Right lobe of liver (tissue), 4 donors: ENCODE results near the gene BACH1.

Experiments
- POLR2A ChIP-seq: fragments of 450-650 bp; IDR thresholded peaks from one replicate; pipeline ENCODE4 v1.6.1; 2017; ENCODE audit warnings: antibody characterized with exemption, mild to moderate bottlenecking
- TF ChIP-seq, protein P1 (sequence below), 4 donors: fragments of 200-600 bp in 3 of 4; fragments of 450-650 bp in 1 of 4; IDR thresholded peaks; one replicate each; pipeline versions ENCODE4 v1.5.1 to v1.8.0; 2016 to 2022; ENCODE audit warnings: antibody characterized with exemption in 4 of 4, mild to moderate bottlenecking in 2 of 4
- donor health status: DM: no; HTN: no; CAD: no.
- donor health status: DM: no; HTN: no; CAD: no.
- donor health status: DM: no; HTN: yes; CAD: no.

DNA sequence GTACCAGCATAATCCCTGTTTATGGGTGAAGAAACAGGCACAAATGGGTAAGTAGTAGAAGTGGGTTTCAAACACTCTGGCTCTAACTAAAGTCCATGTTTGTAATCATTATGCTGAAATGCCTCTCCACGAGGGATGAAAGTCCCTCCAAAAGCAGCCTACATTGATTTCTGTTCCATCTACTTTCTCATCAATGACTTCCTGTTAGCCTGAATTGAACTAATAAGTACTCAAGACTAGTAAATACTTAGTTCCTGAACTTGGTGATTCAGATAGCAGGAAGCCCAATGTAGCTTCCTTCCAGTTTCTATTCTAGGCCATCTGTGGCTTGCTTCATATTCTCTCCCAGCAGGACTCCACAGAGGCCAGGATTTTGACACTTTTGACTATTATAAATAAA lies 11.3 kb upstream of the BACH1 start:
- TF ChIP-seq POLR2A, result no peak
- TF ChIP-seq, protein P1, sequence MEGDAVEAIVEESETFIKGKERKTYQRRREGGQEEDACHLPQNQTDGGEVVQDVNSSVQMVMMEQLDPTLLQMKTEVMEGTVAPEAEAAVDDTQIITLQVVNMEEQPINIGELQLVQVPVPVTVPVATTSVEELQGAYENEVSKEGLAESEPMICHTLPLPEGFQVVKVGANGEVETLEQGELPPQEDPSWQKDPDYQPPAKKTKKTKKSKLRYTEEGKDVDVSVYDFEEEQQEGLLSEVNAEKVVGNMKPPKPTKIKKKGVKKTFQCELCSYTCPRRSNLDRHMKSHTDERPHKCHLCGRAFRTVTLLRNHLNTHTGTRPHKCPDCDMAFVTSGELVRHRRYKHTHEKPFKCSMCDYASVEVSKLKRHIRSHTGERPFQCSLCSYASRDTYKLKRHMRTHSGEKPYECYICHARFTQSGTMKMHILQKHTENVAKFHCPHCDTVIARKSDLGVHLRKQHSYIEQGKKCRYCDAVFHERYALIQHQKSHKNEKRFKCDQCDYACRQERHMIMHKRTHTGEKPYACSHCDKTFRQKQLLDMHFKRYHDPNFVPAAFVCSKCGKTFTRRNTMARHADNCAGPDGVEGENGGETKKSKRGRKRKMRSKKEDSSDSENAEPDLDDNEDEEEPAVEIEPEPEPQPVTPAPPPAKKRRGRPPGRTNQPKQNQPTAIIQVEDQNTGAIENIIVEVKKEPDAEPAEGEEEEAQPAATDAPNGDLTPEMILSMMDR (IDR thresholded peaks at IDR 0.05), result no peak
